ENCODE measurements around the gene RBL2. TPM values are rescaled to one million over a fixed set of nuclear protein-coding genes. Genes with fewer than 3 reads are reported as not detected.

The RBL2 gene
- total RNA-seq, 1 experiment from 2014 or later = 38.4 TPM

DNA sequence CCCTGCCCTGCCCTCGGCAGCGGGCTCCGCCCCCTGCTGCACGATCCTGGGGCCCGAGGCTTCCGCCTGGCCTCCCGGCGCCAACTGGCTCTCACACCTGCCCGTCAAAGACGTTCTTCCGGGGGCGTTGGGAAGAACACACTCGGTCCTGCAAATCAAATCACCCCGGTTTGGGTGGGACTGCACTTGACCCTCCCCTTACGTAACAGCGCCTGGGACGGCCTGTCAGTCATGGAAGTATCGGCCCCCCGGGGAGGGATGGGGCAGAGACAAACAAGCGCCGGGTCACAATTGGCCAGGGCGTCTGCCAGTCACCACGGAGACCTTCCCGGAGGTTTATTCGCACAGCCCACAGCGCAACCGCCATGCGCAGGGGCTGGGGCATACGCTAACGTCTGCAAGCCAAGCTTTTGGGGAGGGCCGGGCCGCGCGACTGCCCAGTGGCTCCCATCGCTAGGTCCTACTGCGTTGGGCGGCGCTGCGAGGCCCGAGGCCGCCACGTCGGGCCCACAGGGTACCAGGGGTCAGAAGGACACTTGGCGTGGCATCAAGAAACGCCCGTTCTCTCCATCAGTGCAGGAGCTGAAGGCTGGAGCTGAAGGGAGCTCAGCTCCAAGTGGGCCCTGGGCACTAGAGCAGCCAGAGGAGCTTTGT is 69.1 kb downstream of the RBL2 start (continued):
- TF ChIP-seq, protein P1, sequence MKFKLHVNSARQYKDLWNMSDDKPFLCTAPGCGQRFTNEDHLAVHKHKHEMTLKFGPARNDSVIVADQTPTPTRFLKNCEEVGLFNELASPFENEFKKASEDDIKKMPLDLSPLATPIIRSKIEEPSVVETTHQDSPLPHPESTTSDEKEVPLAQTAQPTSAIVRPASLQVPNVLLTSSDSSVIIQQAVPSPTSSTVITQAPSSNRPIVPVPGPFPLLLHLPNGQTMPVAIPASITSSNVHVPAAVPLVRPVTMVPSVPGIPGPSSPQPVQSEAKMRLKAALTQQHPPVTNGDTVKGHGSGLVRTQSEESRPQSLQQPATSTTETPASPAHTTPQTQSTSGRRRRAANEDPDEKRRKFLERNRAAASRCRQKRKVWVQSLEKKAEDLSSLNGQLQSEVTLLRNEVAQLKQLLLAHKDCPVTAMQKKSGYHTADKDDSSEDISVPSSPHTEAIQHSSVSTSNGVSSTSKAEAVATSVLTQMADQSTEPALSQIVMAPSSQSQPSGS (CRISPR knock-in tag; IDR thresholded peaks at IDR 0.05; ENCODE audit: borderline replicate concordance, low read depth) = no peak
- TF ChIP-seq, protein P2, sequence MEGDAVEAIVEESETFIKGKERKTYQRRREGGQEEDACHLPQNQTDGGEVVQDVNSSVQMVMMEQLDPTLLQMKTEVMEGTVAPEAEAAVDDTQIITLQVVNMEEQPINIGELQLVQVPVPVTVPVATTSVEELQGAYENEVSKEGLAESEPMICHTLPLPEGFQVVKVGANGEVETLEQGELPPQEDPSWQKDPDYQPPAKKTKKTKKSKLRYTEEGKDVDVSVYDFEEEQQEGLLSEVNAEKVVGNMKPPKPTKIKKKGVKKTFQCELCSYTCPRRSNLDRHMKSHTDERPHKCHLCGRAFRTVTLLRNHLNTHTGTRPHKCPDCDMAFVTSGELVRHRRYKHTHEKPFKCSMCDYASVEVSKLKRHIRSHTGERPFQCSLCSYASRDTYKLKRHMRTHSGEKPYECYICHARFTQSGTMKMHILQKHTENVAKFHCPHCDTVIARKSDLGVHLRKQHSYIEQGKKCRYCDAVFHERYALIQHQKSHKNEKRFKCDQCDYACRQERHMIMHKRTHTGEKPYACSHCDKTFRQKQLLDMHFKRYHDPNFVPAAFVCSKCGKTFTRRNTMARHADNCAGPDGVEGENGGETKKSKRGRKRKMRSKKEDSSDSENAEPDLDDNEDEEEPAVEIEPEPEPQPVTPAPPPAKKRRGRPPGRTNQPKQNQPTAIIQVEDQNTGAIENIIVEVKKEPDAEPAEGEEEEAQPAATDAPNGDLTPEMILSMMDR (IDR thresholded peaks at IDR 0.05) = no peak
- TF ChIP-seq ZNF317 (CRISPR knock-in tag; IDR thresholded peaks at IDR 0.05; ENCODE audit: borderline replicate concordance, low read depth) = no peak
- TF ChIP-seq ATF1 (CRISPR knock-in tag; IDR thresholded peaks at IDR 0.05) = no peak
- TF ChIP-seq, protein P3, sequence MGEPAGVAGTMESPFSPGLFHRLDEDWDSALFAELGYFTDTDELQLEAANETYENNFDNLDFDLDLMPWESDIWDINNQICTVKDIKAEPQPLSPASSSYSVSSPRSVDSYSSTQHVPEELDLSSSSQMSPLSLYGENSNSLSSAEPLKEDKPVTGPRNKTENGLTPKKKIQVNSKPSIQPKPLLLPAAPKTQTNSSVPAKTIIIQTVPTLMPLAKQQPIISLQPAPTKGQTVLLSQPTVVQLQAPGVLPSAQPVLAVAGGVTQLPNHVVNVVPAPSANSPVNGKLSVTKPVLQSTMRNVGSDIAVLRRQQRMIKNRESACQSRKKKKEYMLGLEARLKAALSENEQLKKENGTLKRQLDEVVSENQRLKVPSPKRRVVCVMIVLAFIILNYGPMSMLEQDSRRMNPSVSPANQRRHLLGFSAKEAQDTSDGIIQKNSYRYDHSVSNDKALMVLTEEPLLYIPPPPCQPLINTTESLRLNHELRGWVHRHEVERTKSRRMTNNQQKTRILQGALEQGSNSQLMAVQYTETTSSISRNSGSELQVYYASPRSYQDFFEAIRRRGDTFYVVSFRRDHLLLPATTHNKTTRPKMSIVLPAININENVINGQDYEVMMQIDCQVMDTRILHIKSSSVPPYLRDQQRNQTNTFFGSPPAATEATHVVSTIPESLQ (CRISPR knock-in tag; IDR thresholded peaks at IDR 0.05) = no peak
- no peak; the same call in 1 of the 2 replicates for TF ChIP-seq CREM (CRISPR knock-in tag; IDR thresholded peaks at IDR 0.05)
- peak; percentile 85; the same call in 1 of the 2 replicates for TF ChIP-seq MYBL2 (CRISPR knock-in tag; IDR thresholded peaks at IDR 0.05)
- TF ChIP-seq, protein P4, sequence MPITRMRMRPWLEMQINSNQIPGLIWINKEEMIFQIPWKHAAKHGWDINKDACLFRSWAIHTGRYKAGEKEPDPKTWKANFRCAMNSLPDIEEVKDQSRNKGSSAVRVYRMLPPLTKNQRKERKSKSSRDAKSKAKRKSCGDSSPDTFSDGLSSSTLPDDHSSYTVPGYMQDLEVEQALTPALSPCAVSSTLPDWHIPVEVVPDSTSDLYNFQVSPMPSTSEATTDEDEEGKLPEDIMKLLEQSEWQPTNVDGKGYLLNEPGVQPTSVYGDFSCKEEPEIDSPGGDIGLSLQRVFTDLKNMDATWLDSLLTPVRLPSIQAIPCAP (CRISPR knock-in tag; IDR thresholded peaks at IDR 0.05) = no peak
- TF ChIP-seq, protein P5, sequence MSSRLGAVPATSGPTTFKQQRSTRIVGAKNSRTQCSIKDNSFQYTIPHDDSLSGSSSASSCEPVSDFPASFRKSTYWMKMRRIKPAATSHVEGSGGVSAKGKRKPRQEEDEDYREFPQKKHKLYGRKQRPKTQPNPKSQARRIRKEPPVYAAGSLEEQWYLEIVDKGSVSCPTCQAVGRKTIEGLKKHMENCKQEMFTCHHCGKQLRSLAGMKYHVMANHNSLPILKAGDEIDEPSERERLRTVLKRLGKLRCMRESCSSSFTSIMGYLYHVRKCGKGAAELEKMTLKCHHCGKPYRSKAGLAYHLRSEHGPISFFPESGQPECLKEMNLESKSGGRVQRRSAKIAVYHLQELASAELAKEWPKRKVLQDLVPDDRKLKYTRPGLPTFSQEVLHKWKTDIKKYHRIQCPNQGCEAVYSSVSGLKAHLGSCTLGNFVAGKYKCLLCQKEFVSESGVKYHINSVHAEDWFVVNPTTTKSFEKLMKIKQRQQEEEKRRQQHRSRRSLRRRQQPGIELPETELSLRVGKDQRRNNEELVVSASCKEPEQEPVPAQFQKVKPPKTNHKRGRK (CRISPR knock-in tag; IDR thresholded peaks at IDR 0.05; ENCODE audit: borderline replicate concordance) = no peak
- no peak for TF ChIP-seq ZNF232 (CRISPR knock-in tag; IDR thresholded peaks at IDR 0.05)
- TF ChIP-seq MXD4 (CRISPR knock-in tag; IDR thresholded peaks at IDR 0.05; ENCODE audit: borderline replicate concordance) = no peak
- no peak for TF ChIP-seq IRF2 (CRISPR knock-in tag; IDR thresholded peaks at IDR 0.05; ENCODE audit: borderline replicate concordance, low read depth)
- no peak for TF ChIP-seq RORB (CRISPR knock-in tag; IDR thresholded peaks at IDR 0.05)
- TF ChIP-seq GABPB1 (CRISPR knock-in tag; IDR thresholded peaks at IDR 0.05) = peak; percentile 57; the same call in 1 of the 2 replicates
- TF ChIP-seq, protein P6, sequence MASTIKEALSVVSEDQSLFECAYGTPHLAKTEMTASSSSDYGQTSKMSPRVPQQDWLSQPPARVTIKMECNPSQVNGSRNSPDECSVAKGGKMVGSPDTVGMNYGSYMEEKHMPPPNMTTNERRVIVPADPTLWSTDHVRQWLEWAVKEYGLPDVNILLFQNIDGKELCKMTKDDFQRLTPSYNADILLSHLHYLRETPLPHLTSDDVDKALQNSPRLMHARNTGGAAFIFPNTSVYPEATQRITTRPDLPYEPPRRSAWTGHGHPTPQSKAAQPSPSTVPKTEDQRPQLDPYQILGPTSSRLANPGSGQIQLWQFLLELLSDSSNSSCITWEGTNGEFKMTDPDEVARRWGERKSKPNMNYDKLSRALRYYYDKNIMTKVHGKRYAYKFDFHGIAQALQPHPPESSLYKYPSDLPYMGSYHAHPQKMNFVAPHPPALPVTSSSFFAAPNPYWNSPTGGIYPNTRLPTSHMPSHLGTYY (CRISPR knock-in tag; IDR thresholded peaks at IDR 0.05) = no peak
- no peak for TF ChIP-seq ZBTB21 (CRISPR knock-in tag; IDR thresholded peaks at IDR 0.05; ENCODE audit: borderline replicate concordance)
- TF ChIP-seq ZNF396 (CRISPR knock-in tag; IDR thresholded peaks at IDR 0.05; ENCODE audit: borderline replicate concordance) = no peak
- no peak for TF ChIP-seq SMAD4 (CRISPR knock-in tag; IDR thresholded peaks at IDR 0.05)
- no peak for TF ChIP-seq NR3C1 (CRISPR knock-in tag; conservative IDR thresholded peaks at IDR 0.05; ENCODE audit: low read depth)
- TF ChIP-seq, protein P7, sequence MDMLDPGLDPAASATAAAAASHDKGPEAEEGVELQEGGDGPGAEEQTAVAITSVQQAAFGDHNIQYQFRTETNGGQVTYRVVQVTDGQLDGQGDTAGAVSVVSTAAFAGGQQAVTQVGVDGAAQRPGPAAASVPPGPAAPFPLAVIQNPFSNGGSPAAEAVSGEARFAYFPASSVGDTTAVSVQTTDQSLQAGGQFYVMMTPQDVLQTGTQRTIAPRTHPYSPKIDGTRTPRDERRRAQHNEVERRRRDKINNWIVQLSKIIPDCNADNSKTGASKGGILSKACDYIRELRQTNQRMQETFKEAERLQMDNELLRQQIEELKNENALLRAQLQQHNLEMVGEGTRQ (CRISPR knock-in tag; IDR thresholded peaks at IDR 0.05) = no peak
- no peak for TF ChIP-seq ESRRA (CRISPR knock-in tag; IDR thresholded peaks at IDR 0.05; ENCODE audit: borderline replicate concordance)
- TF ChIP-seq KAT7 (CRISPR knock-in tag; IDR thresholded peaks at IDR 0.05; ENCODE audit: borderline replicate concordance) = no peak
- TF ChIP-seq, protein P8, sequence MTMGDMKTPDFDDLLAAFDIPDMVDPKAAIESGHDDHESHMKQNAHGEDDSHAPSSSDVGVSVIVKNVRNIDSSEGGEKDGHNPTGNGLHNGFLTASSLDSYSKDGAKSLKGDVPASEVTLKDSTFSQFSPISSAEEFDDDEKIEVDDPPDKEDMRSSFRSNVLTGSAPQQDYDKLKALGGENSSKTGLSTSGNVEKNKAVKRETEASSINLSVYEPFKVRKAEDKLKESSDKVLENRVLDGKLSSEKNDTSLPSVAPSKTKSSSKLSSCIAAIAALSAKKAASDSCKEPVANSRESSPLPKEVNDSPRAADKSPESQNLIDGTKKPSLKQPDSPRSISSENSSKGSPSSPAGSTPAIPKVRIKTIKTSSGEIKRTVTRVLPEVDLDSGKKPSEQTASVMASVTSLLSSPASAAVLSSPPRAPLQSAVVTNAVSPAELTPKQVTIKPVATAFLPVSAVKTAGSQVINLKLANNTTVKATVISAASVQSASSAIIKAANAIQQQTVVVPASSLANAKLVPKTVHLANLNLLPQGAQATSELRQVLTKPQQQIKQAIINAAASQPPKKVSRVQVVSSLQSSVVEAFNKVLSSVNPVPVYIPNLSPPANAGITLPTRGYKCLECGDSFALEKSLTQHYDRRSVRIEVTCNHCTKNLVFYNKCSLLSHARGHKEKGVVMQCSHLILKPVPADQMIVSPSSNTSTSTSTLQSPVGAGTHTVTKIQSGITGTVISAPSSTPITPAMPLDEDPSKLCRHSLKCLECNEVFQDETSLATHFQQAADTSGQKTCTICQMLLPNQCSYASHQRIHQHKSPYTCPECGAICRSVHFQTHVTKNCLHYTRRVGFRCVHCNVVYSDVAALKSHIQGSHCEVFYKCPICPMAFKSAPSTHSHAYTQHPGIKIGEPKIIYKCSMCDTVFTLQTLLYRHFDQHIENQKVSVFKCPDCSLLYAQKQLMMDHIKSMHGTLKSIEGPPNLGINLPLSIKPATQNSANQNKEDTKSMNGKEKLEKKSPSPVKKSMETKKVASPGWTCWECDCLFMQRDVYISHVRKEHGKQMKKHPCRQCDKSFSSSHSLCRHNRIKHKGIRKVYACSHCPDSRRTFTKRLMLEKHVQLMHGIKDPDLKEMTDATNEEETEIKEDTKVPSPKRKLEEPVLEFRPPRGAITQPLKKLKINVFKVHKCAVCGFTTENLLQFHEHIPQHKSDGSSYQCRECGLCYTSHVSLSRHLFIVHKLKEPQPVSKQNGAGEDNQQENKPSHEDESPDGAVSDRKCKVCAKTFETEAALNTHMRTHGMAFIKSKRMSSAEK (CRISPR knock-in tag; IDR thresholded peaks at IDR 0.05; ENCODE audit: borderline replicate concordance) = no peak
- no peak for TF ChIP-seq NFATC4 (CRISPR knock-in tag; IDR thresholded peaks at IDR 0.05)
